ENCODE results near the gene TREM2.

Gene TREM2

GRCh38 chr6:41182069-41183034 lies 19.4 kb upstream of the TREM2 start:
- H3K4me3 ChIP-seq (replicated peaks; ENCODE audit: low read depth, low read length), result no peak overlapping the region
- TF ChIP-seq CTCF (IDR thresholded peaks at IDR 0.05; ENCODE audit: low read depth, low read length, missing control alignments), result peak; percentile 68
- peak; percentile 12 for DNase-seq (ENCODE audit: extremely low read depth, low read depth)

GRCh38 chr6:41181566-41181965 lies 18.6 kb upstream of the TREM2 start:
- no peak for DNase-seq (ENCODE audit: extremely low read depth, low read depth)
- TF ChIP-seq CTCF (IDR thresholded peaks at IDR 0.05; ENCODE audit: low read depth, low read length, missing control alignments), result no peak
- no peak overlapping the region for H3K4me3 ChIP-seq (replicated peaks; ENCODE audit: low read depth, low read length)

GRCh38 chr6:41179163-41179562 lies 16.2 kb upstream of the TREM2 start:
- H3K4me3 ChIP-seq (replicated peaks; ENCODE audit: low read depth, low read length), result no peak overlapping the region
- DNase-seq (ENCODE audit: extremely low read depth, low read depth), result no peak
- no peak for TF ChIP-seq CTCF (IDR thresholded peaks at IDR 0.05; ENCODE audit: low read depth, low read length, missing control alignments)

GRCh38 chr6:41177695-41178094 lies 14.8 kb upstream of the TREM2 start:
- DNase-seq (ENCODE audit: extremely low read depth, low read depth), result no peak
- H3K4me3 ChIP-seq (replicated peaks; ENCODE audit: low read depth, low read length), result no peak overlapping the region
- TF ChIP-seq CTCF (IDR thresholded peaks at IDR 0.05; ENCODE audit: low read depth, low read length, missing control alignments), result no peak

GRCh38 chr6:41177287-41177686 lies 14.4 kb upstream of the TREM2 start:
- no peak for DNase-seq (ENCODE audit: extremely low read depth, low read depth)
- no peak for TF ChIP-seq CTCF (IDR thresholded peaks at IDR 0.05; ENCODE audit: low read depth, low read length, missing control alignments)
- H3K4me3 ChIP-seq (replicated peaks; ENCODE audit: low read depth, low read length), result no peak overlapping the region

GRCh38 chr6:41176189-41176588 lies 13.3 kb upstream of the TREM2 start:
- DNase-seq (ENCODE audit: extremely low read depth, low read depth), result no peak
- H3K4me3 ChIP-seq (replicated peaks; ENCODE audit: low read depth, low read length), result no peak overlapping the region
- TF ChIP-seq CTCF (IDR thresholded peaks at IDR 0.05; ENCODE audit: low read depth, low read length, missing control alignments), result no peak
